Measurements from ENCODE around the gene PPIF.

The PPIF gene

GRCh38 chr10:79374312-79375191 is 27.3 kb downstream of the PPIF start:
- DNase-seq (ENCODE audit: low read depth), result peak; percentile 51

GRCh38 chr10:79375321-79376077 is 28.2 kb downstream of the PPIF start:
- DNase-seq (ENCODE audit: low read depth), result peak; percentile 78

- no peak for DNase-seq (ENCODE audit: low read depth)
These were observed 28.9 kb downstream of the PPIF start for GRCh38 chr10:79376078-79376628.

DNA sequence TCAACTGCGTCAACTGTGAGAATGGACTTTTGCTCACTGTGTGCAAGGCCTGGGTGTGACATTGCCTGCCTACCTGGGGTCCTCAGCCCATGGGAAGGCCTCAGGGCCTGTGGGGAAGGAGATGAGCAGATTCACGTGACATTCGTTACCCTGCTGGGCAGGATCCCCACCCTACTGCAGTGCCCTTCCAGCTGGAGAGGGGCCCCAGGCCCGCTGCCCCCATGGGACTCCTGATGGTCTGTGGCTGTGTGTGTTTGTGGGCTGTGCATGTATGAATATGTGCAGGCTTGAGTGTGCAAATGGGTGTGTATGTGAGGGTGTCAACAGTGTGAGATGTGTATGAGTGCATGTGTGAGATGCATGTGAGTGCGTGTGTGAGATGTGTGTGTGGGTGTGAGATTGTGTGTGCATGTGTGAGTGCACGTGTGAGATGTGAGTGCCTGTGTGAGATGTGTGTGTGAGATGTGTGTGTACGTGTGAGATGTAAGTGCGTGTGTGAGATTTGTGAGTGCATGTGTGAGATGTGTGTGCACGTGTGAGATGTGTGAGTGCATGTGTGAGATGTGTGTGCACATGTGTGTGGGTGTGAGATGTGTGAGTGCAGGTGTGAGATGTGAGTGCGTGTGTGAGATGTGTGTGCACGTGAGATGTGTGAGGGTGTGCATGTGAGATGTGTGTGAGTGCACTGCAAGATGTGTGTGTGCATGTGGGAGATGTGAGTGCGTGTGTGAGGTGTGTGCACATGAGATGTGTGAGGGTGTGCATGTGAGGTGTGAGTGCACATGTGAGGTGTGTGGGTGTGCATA is 29.7 kb downstream of the PPIF start:
- no peak for DNase-seq (ENCODE audit: low read depth)

DNA sequence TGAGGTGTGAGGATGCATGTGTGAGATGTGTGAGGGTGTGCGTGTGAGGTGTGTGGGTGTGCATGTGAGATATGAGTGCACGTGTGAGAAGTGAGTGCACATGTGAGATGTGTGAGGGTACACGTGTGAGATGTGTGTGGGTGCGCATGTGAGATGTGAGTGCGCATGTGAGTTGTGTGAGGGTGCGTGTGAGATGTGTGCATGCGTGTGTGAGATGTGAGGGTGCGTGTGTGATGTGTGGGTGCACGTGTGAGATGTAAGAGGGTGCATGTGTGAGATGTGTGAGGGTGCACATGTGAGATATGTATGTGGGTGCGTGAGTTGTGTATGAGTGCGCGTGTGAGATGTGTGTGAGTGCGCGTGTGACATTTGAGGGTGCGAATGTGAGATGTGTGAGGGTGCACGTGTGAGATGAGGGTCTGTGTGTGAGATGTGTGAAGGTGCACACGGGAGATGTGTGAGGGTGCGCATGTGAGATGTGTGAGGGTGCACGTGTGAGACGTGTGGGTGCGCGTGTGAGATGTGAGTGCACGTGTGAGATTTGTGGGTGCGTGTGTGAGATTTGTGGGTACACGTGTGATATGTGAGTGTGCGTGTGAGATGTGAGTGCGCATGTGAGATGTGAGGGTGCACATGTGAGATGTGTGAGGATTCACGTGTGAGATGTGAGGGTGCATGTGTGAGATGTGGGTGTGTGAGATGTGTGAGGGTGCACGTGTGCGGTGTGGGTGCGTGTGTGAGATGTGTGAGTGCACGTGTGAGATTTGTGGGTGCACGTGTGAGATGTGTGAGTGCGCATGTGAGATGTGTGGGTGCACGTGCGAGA is 30.5 kb downstream of the PPIF start:
- no peak for DNase-seq (ENCODE audit: low read depth)

- DNase-seq (ENCODE audit: low read depth), result no peak
These were observed 31.0 kb downstream of the PPIF start for GRCh38 chr10:79378383-79378646.

DNA sequence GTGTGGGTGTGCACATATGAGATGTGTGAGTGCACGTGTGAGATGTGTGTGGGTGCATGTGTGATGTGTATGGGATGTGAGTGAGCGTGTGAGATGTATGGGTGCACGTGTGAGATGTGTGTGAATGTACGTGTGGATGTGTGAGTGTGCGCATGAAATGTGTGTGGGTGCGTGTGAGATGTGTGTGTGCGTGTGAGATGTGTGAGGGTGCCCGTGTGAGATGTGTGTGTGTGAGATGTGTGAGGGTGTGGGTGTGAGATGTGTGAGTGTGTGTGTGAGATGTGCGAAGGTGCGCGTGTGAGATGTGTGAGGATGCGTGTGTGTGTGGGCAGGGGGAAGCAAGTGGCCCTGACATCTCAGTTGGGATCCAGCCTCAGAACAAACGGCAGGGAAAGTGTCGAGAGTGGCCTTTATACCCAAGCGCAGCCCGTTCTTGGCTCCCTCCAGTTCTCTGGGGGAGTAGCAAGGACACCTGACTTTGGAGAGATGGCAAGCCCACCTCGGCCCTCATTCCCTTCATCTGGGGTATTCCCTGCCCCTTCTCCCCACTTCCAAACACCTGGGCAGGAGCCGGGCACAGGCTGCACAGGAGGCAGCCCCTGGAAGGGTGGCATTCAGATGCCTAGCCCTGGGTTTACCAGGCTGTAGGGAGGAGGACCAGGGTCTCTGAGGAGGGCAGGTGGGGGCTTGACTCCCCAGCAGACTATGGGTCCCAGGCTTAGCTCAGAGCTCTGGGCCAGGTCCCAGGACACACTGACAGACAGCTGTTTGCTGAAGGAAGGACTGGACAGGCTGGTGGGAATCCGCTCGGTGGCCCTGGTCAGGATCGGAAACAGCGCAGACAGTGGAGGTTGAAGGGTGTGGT is 31.6 kb downstream of the PPIF start:
- no peak for DNase-seq (ENCODE audit: low read depth)

GRCh38 chr10:79379512-79380124 is 32.3 kb downstream of the PPIF start:
- no peak for DNase-seq (ENCODE audit: low read depth)

DNA sequence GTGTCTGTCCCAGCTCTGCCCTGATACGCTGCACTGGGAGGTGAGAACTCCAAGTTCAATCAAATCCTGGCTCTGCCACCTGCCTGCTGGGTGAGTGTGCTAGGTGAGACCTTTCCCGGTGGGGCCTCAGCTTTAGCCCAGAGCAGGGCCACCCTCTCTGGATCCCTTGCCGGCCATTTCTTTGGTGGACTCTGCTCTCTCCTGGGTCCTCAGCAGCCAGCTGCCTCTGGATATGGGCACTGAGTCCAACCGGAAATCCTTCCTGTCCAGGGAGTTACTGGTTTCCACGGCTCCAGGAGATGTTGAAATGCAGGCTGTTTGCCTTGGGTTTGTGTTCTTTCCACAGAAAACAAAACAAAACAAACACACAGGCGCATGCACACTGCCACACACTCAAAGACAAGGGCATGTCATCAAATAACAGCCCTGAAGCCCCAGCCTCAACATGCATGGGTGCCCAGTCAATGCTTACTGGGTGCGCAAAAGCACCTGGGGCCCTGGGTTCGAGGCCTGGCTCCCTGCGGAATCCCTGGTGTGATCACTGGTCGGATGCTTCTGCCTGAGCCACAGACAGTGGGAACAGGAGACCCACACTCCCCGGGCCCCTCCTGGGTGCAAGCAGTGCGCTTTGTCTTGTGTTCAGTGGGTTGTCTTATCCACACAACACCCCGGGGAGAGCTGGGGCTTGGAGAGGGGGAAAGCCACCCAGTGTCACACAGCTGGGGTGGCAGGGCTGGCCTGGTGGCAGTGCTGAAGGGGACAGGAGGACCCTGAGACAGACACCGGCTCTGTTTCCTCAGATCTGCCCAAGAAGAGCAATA is 33.1 kb downstream of the PPIF start:
- peak; percentile 81 for DNase-seq (ENCODE audit: low read depth)

DNA sequence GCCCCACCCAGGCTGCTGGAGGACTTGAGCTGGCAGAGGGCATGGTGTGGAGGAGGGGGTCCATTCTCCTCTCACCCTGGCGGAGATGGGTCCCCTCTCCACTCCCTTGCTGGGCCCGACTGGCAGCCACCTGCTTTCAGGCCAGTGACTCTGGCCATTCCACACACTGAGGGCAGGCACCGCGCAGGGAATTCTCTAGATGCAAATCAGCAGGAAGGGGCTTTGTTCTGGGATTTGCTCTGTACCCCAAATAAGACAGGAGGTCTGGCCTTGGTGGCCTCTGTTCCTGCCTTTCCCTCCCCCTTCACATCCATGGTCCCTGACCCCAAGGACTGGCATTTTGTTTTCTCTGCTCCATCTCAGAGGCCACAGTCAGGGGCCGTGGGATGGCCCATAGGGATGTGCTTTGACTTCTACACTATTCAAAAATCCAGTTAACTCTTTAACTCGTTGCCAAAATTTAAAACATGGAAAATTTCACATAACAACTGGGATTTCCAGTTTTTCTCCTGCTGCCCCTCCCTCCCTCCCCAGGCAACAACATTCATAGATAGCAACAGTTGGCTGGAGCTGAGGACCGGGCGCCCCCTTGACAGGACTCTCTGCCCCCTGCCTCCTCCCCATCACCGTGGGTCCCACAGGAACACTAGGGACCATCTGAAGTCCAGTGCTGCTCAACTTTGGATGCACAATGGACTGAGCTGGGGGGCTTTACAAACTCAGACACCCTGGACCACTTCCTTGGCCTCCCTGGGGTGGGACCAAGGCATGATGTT is 33.9 kb downstream of the PPIF start:
- no peak for DNase-seq (ENCODE audit: low read depth)

GRCh38 chr10:79381804-79382221 is 34.5 kb downstream of the PPIF start:
- peak; percentile 78 for DNase-seq (ENCODE audit: low read depth)

DNA sequence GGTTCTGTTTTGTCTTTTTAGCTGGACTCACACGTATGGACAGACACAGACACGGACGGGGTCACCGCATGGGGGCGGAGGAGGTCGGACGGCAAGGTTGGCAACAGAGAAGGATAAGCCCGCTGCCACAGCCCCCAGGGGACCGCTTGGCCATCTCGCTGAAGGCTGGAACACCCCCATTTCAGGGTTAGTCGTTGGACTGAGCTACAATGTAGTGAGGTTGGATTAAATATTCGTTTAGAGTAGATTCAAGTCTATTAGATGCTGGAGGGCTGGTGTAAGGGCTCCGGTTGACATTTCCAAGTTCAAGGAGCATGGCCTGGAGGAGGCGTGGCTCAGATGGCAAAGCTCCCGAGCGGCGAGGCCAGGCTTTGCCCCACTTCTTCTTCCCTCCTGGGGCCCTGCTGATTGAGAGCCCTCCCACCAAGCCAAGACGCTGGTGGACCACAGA is 35.2 kb downstream of the PPIF start:
- no peak for DNase-seq (ENCODE audit: low read depth)

DNA sequence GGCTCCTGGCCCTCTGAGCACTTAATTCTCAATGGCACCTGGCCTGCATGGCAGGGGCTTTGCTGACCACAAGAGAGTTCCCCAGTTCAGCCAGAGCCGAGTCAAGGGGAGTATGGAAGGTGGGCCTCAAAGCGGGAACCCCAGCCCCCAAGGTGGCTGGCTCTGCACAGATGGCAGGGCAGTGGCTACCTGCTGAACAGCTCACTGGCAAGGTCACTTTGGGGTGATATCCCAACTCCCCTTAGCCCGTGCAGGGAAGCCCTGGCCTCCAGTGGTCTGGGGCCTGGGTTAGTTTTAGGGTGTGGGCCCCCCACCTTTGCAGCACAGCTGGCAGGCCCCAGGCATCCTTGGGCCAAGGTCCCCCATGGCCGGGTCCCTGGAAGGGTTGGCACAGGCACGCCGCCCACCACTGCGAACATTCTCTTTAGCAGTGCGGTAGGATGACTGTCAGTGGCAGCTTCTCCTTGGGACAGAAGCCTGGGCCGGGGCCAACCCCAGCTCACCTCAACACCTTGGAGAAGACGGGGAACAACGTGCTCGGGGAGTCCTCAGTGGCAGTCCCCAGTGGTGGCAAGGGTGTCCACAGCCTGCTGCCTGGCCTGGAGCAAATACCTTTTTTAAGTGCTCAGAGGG is 36.8 kb downstream of the PPIF start:
- DNase-seq (ENCODE audit: low read depth), result no peak

DNA sequence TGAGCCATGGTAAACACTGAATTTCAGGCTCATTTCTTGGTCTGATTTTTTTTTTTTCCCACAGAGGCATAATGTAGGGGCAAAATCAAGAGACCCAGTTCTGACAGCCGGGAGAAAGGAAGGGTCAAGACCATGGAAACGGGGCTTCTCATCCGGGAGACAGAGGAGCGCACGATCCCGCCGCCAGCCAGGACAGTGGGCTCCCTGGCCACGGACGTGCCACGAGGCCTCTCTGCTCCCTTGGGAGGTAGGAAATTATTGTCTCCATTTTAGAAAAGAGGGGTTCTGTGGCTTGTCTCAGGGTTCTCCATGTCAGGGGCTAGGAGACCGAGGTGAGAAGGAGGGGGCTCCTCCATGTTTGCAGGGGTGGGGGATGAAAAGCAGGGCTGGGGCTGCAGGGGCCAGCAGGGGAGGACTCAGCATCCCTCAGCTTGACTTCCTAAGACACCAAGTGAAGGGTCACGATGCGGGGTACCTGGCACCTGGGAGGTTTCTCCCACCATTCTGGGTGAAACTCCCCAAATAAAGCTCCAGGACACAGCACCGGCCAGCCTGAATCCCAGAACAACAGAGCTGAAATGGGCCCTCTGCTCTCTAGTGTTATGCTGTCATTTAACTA is 37.6 kb downstream of the PPIF start:
- DNase-seq (ENCODE audit: low read depth), result no peak

GRCh38 chr10:79385392-79385795 is 38.1 kb downstream of the PPIF start:
- DNase-seq (ENCODE audit: low read depth), result no peak

GRCh38 chr10:79385804-79386531 is 38.7 kb downstream of the PPIF start:
- DNase-seq (ENCODE audit: low read depth), result no peak
